ENCODE measurements around the gene SLC20A1.

SLC20A1 gene

DNA sequence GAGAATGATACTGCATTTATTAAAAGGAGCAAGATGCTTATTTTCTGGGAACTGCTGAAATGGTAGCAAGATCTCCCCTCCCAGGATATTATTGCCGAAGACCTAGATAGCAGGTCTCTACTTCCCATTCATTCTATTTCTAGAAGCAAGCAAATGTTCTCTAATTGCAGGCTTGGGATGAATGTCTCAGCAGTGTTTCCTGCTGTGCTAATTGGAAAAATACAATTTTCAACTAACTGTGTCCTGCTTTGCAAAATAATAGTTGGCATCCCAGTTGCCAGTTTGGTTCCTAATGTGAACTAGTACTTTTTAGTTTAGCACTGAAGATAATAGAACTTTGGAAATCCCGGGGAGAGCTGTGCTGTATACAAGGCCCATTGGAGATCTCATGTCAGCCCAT is 26.1 kb downstream of the SLC20A1 start:
- TF ChIP-seq SIN3A (IDR thresholded peaks at IDR 0.05; ENCODE audit: borderline replicate concordance, insufficient read depth, low read length) (no peak), TAF1 (IDR thresholded peaks at IDR 0.05; ENCODE audit: borderline replicate concordance, insufficient read depth, low read length) (no peak), REST (IDR thresholded peaks at IDR 0.05; ENCODE audit: insufficient read depth in 1 of 2, low read depth in 2 of 2, low read length in 2 of 2) (no peak), FOXP2 (optimal IDR thresholded peaks at IDR 0.05; ENCODE audit: borderline replicate concordance, extremely low read depth, extremely low read length, insufficient read depth) (no peak), POLR2AphosphoS5 (IDR thresholded peaks at IDR 0.05; ENCODE audit: low read depth, low read length) (no peak)

- no peak for TF ChIP-seq SIN3A (IDR thresholded peaks at IDR 0.05; ENCODE audit: borderline replicate concordance, insufficient read depth, low read length)
- TF ChIP-seq REST (IDR thresholded peaks at IDR 0.05; ENCODE audit: insufficient read depth in 1 of 2, low read depth in 2 of 2, low read length in 2 of 2) = no peak
- no peak for TF ChIP-seq POLR2AphosphoS5 (IDR thresholded peaks at IDR 0.05; ENCODE audit: low read depth, low read length)
- no peak for TF ChIP-seq FOXP2 (optimal IDR thresholded peaks at IDR 0.05; ENCODE audit: borderline replicate concordance, extremely low read depth, extremely low read length, insufficient read depth)
- no peak for TF ChIP-seq TAF1 (IDR thresholded peaks at IDR 0.05; ENCODE audit: borderline replicate concordance, insufficient read depth, low read length)
Measured at GRCh38 chr2:112673008-112673407, 27.3 kb downstream of the SLC20A1 start.

DNA sequence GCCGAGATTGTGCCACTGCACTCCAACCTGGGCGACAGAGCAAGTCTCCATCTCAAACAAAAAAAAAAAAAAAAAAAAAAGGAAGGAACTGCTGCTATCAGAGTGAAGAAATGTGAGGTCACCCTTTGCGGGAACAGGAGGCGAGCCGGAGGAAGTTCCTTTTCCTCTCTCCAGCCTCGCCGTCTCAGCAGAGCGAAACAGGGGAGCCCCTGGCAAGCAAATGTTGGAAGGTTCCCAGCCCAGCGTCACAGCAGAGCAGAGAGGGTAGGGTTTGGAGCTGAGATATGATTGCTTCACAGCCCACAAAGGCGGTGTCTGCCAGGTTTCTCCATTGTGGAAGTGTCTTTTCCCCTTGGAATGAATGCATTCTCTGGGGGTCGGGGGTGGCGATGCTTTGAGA is 28.5 kb downstream of the SLC20A1 start:
- no peak for TF ChIP-seq FOXP2 (optimal IDR thresholded peaks at IDR 0.05; ENCODE audit: borderline replicate concordance, extremely low read depth, extremely low read length, insufficient read depth)
- TF ChIP-seq SIN3A (IDR thresholded peaks at IDR 0.05; ENCODE audit: borderline replicate concordance, insufficient read depth, low read length) = no peak
- TF ChIP-seq REST (IDR thresholded peaks at IDR 0.05; ENCODE audit: insufficient read depth in 1 of 2, low read depth in 2 of 2, low read length in 2 of 2) = no peak
- no peak for TF ChIP-seq POLR2AphosphoS5 (IDR thresholded peaks at IDR 0.05; ENCODE audit: low read depth, low read length)
- no peak for TF ChIP-seq TAF1 (IDR thresholded peaks at IDR 0.05; ENCODE audit: borderline replicate concordance, insufficient read depth, low read length)

DNA sequence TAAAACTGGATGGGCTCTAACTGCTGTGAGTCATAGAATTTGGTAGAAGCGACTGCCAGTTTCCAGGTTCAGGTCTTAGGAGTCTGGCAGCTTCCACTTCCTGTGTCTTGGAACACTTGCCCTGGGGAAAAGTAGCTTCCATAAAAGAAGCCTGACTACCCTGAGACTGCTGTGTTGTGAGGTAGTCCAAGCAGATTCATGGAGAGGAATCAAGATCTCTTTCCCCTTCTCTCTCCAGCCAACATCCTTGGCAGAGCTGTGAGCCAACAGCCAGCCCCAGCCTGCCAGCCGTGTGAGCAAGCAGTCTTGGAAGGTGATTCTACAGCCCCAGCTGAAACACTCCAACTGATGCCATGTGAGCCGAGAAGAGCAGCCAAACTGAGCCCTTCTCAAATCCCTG is 33.7 kb downstream of the SLC20A1 start:
- TF ChIP-seq REST (IDR thresholded peaks at IDR 0.05; ENCODE audit: insufficient read depth in 1 of 2, low read depth in 2 of 2, low read length in 2 of 2) (no peak), TAF1 (IDR thresholded peaks at IDR 0.05; ENCODE audit: borderline replicate concordance, insufficient read depth, low read length) (no peak), SIN3A (IDR thresholded peaks at IDR 0.05; ENCODE audit: borderline replicate concordance, insufficient read depth, low read length) (no peak)

DNA sequence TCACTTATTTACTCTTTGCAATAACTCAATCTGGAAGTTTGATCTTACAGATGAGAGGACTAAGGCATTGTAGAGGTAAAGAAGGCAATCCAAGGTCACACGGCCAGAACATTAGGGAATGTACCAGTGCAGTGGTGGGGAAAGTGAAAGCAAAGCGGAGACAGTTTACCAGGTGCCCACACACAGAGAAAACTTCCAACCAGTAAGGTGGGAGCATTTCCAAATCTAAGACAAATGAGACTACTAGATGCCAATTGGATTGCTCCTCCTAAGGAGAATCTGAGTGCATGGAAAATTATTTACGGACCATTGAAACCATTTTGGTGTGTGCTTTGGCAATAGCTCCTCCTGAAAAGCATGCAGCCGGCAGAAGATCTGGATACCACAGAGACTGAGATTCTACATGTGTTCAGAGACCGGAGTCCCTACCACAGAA is 34.9 kb downstream of the SLC20A1 start:
- TF ChIP-seq TAF1 (IDR thresholded peaks at IDR 0.05; ENCODE audit: borderline replicate concordance, insufficient read depth, low read length) = no peak
- no peak for TF ChIP-seq POLR2AphosphoS5 (IDR thresholded peaks at IDR 0.05; ENCODE audit: low read depth, low read length)
- TF ChIP-seq SIN3A (IDR thresholded peaks at IDR 0.05; ENCODE audit: borderline replicate concordance, insufficient read depth, low read length) = no peak
- no peak for TF ChIP-seq REST (IDR thresholded peaks at IDR 0.05; ENCODE audit: insufficient read depth in 1 of 2, low read depth in 2 of 2, low read length in 2 of 2)
- no peak for TF ChIP-seq FOXP2 (optimal IDR thresholded peaks at IDR 0.05; ENCODE audit: borderline replicate concordance, extremely low read depth, extremely low read length, insufficient read depth)

Data from PFSK-1 (cell line).